ENCODE measurements around the gene BTN1A1.
"Not testable (repeated sequence)": the region's sequence is repeated elsewhere in the genome, so short reads cannot be mapped to it uniquely, and the experiment has no call there.

The BTN1A1 gene

GRCh38 chr6:26459023-26459810, 40.9 kb upstream of the BTN1A1 start:
- H3K4me3 ChIP-seq (ENCODE audit: control insufficient read depth, low read depth, low read length), result peak overlapping the region; percentile 7
- DNase-seq (ENCODE audit: low read depth), result no peak
- no peak for TF ChIP-seq CTCF (IDR thresholded peaks at IDR 0.05; ENCODE audit: control insufficient read depth, insufficient read depth, low read depth, low read length, missing control alignments)

- H3K4me3 ChIP-seq (ENCODE audit: control insufficient read depth, low read depth, low read length), result not testable (repeated sequence)
Observed at GRCh38 chr6:26461353-26461752, 38.8 kb upstream of the BTN1A1 start.

GRCh38 chr6:26464014-26464413, 36.1 kb upstream of the BTN1A1 start:
- no peak for DNase-seq (ENCODE audit: low read depth)
- no peak for TF ChIP-seq CTCF (IDR thresholded peaks at IDR 0.05; ENCODE audit: control insufficient read depth, insufficient read depth, low read depth, low read length, missing control alignments)
- H3K4me3 ChIP-seq (ENCODE audit: control insufficient read depth, low read depth, low read length), result no peak overlapping the region

More at GRCh38 chr6:26461353-26461752, 38.8 kb upstream of the BTN1A1 start:
- DNase-seq (ENCODE audit: low read depth), result not testable (repeated sequence)

- no peak for DNase-seq (ENCODE audit: low read depth)
- H3K4me3 ChIP-seq (ENCODE audit: control insufficient read depth, low read depth, low read length), result no peak overlapping the region
- no peak for TF ChIP-seq CTCF (IDR thresholded peaks at IDR 0.05; ENCODE audit: control insufficient read depth, insufficient read depth, low read depth, low read length, missing control alignments)
Observed at GRCh38 chr6:26464416-26465131, 35.5 kb upstream of the BTN1A1 start.

DNA sequence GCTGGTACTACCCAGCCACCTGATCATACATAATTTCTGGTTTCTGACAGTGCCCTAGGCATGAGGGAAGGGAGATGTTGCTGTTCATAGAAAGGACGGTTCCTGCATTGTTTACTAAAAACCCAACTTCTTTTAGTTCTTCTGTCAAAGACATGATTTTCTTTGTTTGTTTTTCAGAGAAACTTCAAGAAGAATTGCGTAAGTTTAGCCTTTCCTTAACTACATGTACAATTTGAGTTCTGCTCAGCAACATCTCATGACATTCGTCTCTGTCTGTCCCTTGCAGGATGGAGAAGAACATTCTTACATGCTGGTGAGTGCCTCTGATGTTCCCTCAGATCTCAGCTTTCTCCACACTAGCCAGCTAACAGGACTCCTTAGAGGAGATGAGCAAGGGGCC, 34.3 kb upstream of the BTN1A1 start:
- TF ChIP-seq CTCF (IDR thresholded peaks at IDR 0.05; ENCODE audit: control insufficient read depth, insufficient read depth, low read depth, low read length, missing control alignments), result no peak
- no peak for DNase-seq (ENCODE audit: low read depth)
- H3K4me3 ChIP-seq (ENCODE audit: control insufficient read depth, low read depth, low read length), result no peak overlapping the region

DNA sequence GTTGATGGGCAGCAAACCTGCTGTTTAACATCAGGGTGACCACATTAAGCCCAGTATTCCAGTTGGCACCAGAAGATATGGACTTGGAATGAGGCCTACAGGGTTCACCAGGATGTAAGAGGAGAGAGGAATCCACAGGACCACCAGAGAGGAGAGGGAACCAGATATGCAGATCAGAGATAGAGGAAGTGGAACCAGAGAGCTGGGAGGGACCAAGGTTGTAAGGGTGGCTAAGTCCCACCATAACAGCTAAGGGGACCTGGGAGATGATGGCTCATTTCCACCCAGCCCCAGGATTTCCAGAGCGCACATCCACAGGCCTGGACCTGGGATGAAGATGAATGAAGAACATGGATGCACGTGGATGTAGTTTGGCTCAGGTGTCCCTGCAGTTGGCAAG, 31.3 kb upstream of the BTN1A1 start:
- no peak overlapping the region for H3K4me3 ChIP-seq (ENCODE audit: control insufficient read depth, low read depth, low read length)
- no peak for TF ChIP-seq CTCF (IDR thresholded peaks at IDR 0.05; ENCODE audit: control insufficient read depth, insufficient read depth, low read depth, low read length, missing control alignments)
- DNase-seq (ENCODE audit: low read depth), result no peak

DNA sequence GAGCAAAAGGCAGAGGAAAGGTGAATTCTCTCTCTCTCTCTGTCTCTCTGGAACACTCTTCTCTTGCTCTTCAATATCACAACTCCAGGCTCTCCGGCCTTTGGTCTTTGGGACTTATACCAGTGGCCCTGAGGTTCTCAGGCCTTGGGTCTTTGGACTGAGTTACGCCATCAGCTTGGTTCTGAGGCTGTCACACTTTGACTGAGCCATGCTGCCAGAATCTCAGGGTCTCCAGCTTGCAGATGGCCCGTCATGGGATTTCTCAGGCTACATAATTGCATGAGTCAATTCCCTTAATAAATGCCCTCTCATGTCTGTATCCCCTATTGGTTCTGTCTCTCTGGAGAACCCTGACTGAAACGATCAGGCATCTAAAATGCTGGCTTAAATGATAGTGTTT, 29.5 kb upstream of the BTN1A1 start:
- H3K4me3 ChIP-seq (ENCODE audit: control insufficient read depth, low read depth, low read length), result no peak overlapping the region
- DNase-seq (ENCODE audit: low read depth), result no peak
- no peak for TF ChIP-seq CTCF (IDR thresholded peaks at IDR 0.05; ENCODE audit: control insufficient read depth, insufficient read depth, low read depth, low read length, missing control alignments)

Data from AG09309 (cell line).